ENCODE results near the gene PNPLA7.
A peak's percentile ranks its signal among the peaks of the same experiment; 100 is the strongest.
"Not testable (repeated sequence)": the region's sequence is repeated elsewhere in the genome, so short reads cannot be mapped to it uniquely, and the experiment has no call there.

PNPLA7 gene

DNA sequence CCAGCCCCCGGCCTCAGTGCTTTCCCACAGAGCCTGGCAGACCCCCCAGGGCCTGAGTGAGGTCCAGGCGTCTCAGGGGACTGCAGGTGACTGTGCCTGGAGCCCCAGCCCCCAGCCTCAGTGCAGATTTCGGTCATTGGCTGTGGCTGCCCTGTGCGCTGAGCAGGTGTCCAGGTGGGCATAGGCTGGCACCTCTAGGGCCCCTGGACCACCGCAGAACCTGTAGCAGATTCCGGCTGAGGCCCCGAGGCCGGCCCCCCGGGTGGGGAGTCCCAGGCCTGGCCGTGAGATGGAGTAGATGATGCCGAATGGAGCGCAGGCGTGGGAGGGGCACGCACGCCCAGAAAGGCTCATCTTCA is 139.3 kb downstream of the PNPLA7 start:
- no peak overlapping the region for H3K27ac Mint-ChIP-seq
- no peaks in the 10 kb centered on the region for H3K36me3 Mint-ChIP-seq
- H3K9me3 Mint-ChIP-seq (ENCODE audit: low read depth): no peaks in the 10 kb centered on the region
- H3K4me3 Mint-ChIP-seq: no peak overlapping the region
- H3K27me3 Mint-ChIP-seq: no peaks in the 10 kb centered on the region
- H3K4me1 Mint-ChIP-seq (ENCODE audit: low read depth): peaks cover 3% of the 10 kb centered on the region

DNA sequence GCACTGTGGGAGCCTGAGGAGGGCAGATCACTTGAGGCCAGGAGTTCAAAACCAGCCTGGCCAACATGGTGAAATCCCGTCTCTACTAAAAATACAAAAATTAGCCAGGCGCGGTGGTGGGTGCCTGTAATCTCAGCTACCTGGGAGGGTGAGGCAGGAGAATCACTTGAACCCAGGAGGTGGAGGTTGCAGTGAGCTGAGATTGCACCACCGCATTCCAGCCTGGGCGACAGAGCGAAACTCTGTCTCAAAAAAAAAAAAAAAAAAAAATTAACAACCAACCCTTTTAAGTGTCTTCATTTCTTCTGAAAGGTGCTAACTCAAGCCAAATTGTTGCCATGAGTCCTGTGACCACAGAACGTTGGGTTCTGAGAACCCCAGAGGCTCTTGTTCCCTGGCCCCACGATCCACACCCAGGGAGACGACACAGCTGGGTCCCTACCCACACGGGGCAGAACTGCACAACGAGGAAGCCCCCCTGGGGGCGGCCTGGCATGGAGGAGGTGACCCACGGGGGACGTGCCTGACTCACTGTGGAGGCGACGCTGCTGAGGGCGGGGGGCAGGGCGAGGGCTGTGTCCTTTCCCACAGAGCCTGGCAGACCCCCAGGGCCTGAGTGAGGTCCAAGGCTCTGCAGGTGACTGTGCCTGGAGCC is 139.8 kb downstream of the PNPLA7 start:
- not testable (repeated sequence) for H3K36me3 Mint-ChIP-seq; H3K4me1 Mint-ChIP-seq (ENCODE audit: low read depth); H3K27ac Mint-ChIP-seq; H3K27me3 Mint-ChIP-seq; H3K9me3 Mint-ChIP-seq (ENCODE audit: low read depth)
- H3K4me3 Mint-ChIP-seq: peak overlapping the region; percentile 42
